GM12878 (cell line): Measurements from ENCODE around the gene RET. TPM values are rescaled to one million over a fixed set of nuclear protein-coding genes. Genes with fewer than 3 reads are reported as not detected.

Experiments used
- BCL11A ChIP-seq: IDR thresholded peaks from 2 replicates; pipeline ENCODE4 v1.6.1; 2011; ENCODE audit warnings: low read depth, low read length
- CBFB ChIP-seq: IDR thresholded peaks from 2 replicates; pipeline ENCODE4 v1.6.1; 2016; ENCODE audit warnings: antibody characterized with exemption, low read depth
- CBX3 ChIP-seq: fragments of 200-600 bp; sonication (generic); IDR thresholded peaks from 2 replicates; pipeline ENCODE4 v1.6.1; 2016; ENCODE audit warnings: low read depth, borderline replicate concordance
- CEBPZ ChIP-seq: fragments of 150-350 bp; IDR thresholded peaks from 2 replicates; pipeline ENCODE4 v1.6.1; 2016; ENCODE audit warnings: low read depth, low read length
- EGR1 ChIP-seq, 2 experiments: IDR thresholded peaks; 1 replicate in 1 of 2; 2 replicates in 1 of 2; pipeline ENCODE4 v1.6.1; 2011 to 2012; ENCODE audit warnings: low read depth in 2 of 2, low read length in 2 of 2, borderline replicate concordance in 1 of 2, mild to moderate bottlenecking in 1 of 2, moderate library complexity in 1 of 2
- HCFC1 ChIP-seq: fragments of 150-350 bp; IDR thresholded peaks from 2 replicates; pipeline ENCODE4 v1.6.1; 2014; ENCODE audit warnings: low read length
- HDAC2 ChIP-seq: fragments of 200-600 bp; sonication (generic); IDR thresholded peaks from 2 replicates; pipeline ENCODE4 v1.6.1; 2017
- JUND ChIP-seq: IDR thresholded peaks from 2 replicates; pipeline ENCODE4 v1.6.1; 2012; ENCODE audit warnings: low read depth, mild to moderate bottlenecking, low read length, improper control_type of control experiment, moderate library complexity
- MYB ChIP-seq: fragments of 150-350 bp; IDR thresholded peaks from 2 replicates; pipeline ENCODE4 v1.6.1; 2014; ENCODE audit warnings: mild to moderate bottlenecking, low read depth, low read length, borderline replicate concordance
- MYC ChIP-seq: IDR thresholded peaks from 2 replicates; pipeline ENCODE4 v1.6.1; 2011; ENCODE audit warnings: mild to moderate bottlenecking, low read length, moderate library complexity, inconsistent platforms; ENCODE audit not compliant: insufficient read depth, insufficient replicate concordance, insufficient read length, severe bottlenecking
- NFIC ChIP-seq: IDR thresholded peaks from 2 replicates; pipeline ENCODE4 v1.6.1; 2012; ENCODE audit warnings: low read depth, mild to moderate bottlenecking, inconsistent platforms, low read length, moderate library complexity
- NR2C1 ChIP-seq: fragments of 450-650 bp; IDR thresholded peaks from 2 replicates; pipeline ENCODE4 v1.6.1; 2017; ENCODE audit warnings: antibody characterized with exemption, mild to moderate bottlenecking, moderate library complexity
- NRF1 ChIP-seq: conservative IDR thresholded peaks from 2 replicates; pipeline ENCODE4 v1.6.1; 2011; ENCODE audit warnings: mild to moderate bottlenecking, low read depth, low read length, improper control_type of control experiment
- PAX5 ChIP-seq: IDR thresholded peaks from 2 replicates; pipeline ENCODE4 v1.6.1; 2011; ENCODE audit warnings: low read depth, low read length, borderline replicate concordance
- PML ChIP-seq: IDR thresholded peaks from 2 replicates; pipeline ENCODE4 v1.6.1; 2012; ENCODE audit warnings: low read length, inconsistent platforms
- POLR2AphosphoS2 ChIP-seq: IDR thresholded peaks from 2 replicates; pipeline ENCODE4 v1.6.1; 2011; ENCODE audit warnings: low read depth, mild to moderate bottlenecking, low read length, improper control_type of control experiment, moderate library complexity
- RBBP5 ChIP-seq: fragments of 200-600 bp; sonication (generic); conservative IDR thresholded peaks from 2 replicates; pipeline ENCODE4 v1.6.1; 2016
- SIX5 ChIP-seq: IDR thresholded peaks from 2 replicates; pipeline ENCODE4 v1.6.1; 2011; ENCODE audit warnings: mild to moderate bottlenecking, low read depth, low read length, moderate library complexity; ENCODE audit not compliant: severe bottlenecking
- SMC3 ChIP-seq: IDR thresholded peaks from 2 replicates; pipeline ENCODE4 v1.6.1; 2011; ENCODE audit warnings: low read length, improper control_type of control experiment, borderline replicate concordance
- SPI1 ChIP-seq: IDR thresholded peaks from 2 replicates; pipeline ENCODE4 v1.6.1; 2011; ENCODE audit warnings: low read depth, mild to moderate bottlenecking, low read length, moderate library complexity, borderline replicate concordance; ENCODE audit not compliant: insufficient read depth
- TCF12 ChIP-seq: IDR thresholded peaks from 2 replicates; pipeline ENCODE4 v1.6.1; 2011; ENCODE audit warnings: low read depth, mild to moderate bottlenecking, low read length
- WRNIP1 ChIP-seq: IDR thresholded peaks from 2 replicates; pipeline ENCODE4 v1.6.1; 2011; ENCODE audit warnings: low read depth, low read length, improper control_type of control experiment, borderline replicate concordance
- YY1 ChIP-seq: IDR thresholded peaks from 2 replicates; pipeline ENCODE4 v1.6.1; 2011; ENCODE audit warnings: low read depth, mild to moderate bottlenecking, low read length
- ZBED1 ChIP-seq: IDR thresholded peaks from 2 replicates; pipeline ENCODE4 v1.6.1; 2016; ENCODE audit warnings: borderline replicate concordance
- polyA plus RNA-seq, 11 experiments: library from polyadenylated mRNA; depleted of rRNA in 4 of 11; unstranded in 6 of 11; stranded (reverse) in 5 of 11; fragments of >200 nt; fragmentation: Nextera tagmentation in 4 of 11; fragmentation: Illumina TruSeq in 1 of 11; extraction: Ambion mirVana in 4 of 11; extraction: Trizol in 1 of 11; gene quantifications; 1 replicate in 1 of 11; 2 replicates in 10 of 11; pipeline versions ENCODE4 v1.2.1 to v1.2.3, GENCODE V29; 2011 to 2016; ENCODE audit warnings: inconsistent platforms in 2 of 11, missing spikeins in 2 of 11, low read depth in 1 of 11
- total RNA-seq, 4 experiments: library from RNA; depleted of rRNA in 3 of 4; stranded (reverse); fragments of >200 nt in 3 of 4; fragmentation: Illumina TruSeq in 1 of 4; extraction: Trizol in 1 of 4; gene quantifications; 2 replicates each; pipeline versions ENCODE4 v1.2.1 to v1.2.3, GENCODE V29; 2013 to 2021
- TF ChIP-seq, protein P1 (sequence below): fragments of 450-650 bp; IDR thresholded peaks from 2 replicates; pipeline ENCODE4 v1.6.1; 2017; ENCODE audit warnings: low read depth, mild to moderate bottlenecking, moderate library complexity

RET gene
- total and polyA plus RNA-seq, 10 of the 15 experiments (the other 5 are each of a cell fraction or from before 2014, with no cell fraction given), result not detected

GRCh38 chr10:43138021-43138756, 61.3 kb downstream of the RET start, which contains the start of gene CSGALNACT2 (continued):
- no peak for TF ChIP-seq CEBPZ
- peak; percentile 41 for TF ChIP-seq NR2C1
- no peak for TF ChIP-seq NRF1
- TF ChIP-seq SPI1, result no peak
- no peak for TF ChIP-seq SMC3
- TF ChIP-seq CBFB, result no peak
- TF ChIP-seq JUND, result no peak
- no peak for TF ChIP-seq MYB
- TF ChIP-seq, protein P1, sequence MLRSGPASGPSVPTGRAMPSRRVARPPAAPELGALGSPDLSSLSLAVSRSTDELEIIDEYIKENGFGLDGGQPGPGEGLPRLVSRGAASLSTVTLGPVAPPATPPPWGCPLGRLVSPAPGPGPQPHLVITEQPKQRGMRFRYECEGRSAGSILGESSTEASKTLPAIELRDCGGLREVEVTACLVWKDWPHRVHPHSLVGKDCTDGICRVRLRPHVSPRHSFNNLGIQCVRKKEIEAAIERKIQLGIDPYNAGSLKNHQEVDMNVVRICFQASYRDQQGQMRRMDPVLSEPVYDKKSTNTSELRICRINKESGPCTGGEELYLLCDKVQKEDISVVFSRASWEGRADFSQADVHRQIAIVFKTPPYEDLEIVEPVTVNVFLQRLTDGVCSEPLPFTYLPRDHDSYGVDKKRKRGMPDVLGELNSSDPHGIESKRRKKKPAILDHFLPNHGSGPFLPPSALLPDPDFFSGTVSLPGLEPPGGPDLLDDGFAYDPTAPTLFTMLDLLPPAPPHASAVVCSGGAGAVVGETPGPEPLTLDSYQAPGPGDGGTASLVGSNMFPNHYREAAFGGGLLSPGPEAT, result no peak
- TF ChIP-seq RBBP5, result no peak
- peak in 1 of 2 experiments; percentile 84; a peak in 2 of 3 replicates for TF ChIP-seq EGR1 (IDR thresholded peaks at IDR 0.05; ENCODE audit: borderline replicate concordance in 1 of 2, low read depth in 2 of 2, low read length in 2 of 2)
- TF ChIP-seq TCF12, result 0 out of 2 replicates have a peak, but pooled peaks have one; percentile 22
- TF ChIP-seq SIX5, result no peak
- TF ChIP-seq HDAC2, result no peak; the same call in 1 of the 2 replicates
- no peak for TF ChIP-seq PAX5
- TF ChIP-seq BCL11A, result no peak
- peak; percentile 75 for TF ChIP-seq POLR2AphosphoS2
- TF ChIP-seq WRNIP1, result no peak
- no peak for TF ChIP-seq CBX3
- no peak for TF ChIP-seq MYC
- no peak for TF ChIP-seq PML
- peak; percentile 26; the same call in 1 of the 2 replicates for TF ChIP-seq YY1
- no peak for TF ChIP-seq NFIC
- peak; percentile 38; the same call in 1 of the 2 replicates for TF ChIP-seq HCFC1
- no peak for TF ChIP-seq ZBED1
